Stomach (tissue), 9 donors: ENCODE results near the gene ETV5. TPM values are rescaled to one million over a fixed set of nuclear protein-coding genes. Genes with fewer than 3 reads are reported as not detected.
A peak's percentile ranks its signal among the peaks of the same experiment; 100 is the strongest.

Source experiments
- DNase-seq, 2 donors: peaks; one replicate each; pipeline versions ENCODE4 v3.0.0 to v3.0.0-alpha.2; 2013 to 2019
- H3K27ac ChIP-seq, 5 donors: fragments of 200-600 bp in 4 of 5; sonication (generic) in 4 of 5; one replicate each; pipeline ENCODE4 v1.5.1; 2013 to 2019; ENCODE audit warnings: mild to moderate bottlenecking in 1 of 5, moderate library complexity in 1 of 5
- H3K27me3 ChIP-seq, 3 donors: fragments of 200-600 bp; sonication (generic); one replicate each; pipeline ENCODE4 v1.5.1; 2017 to 2019; ENCODE audit warnings: mixed run types in 1 of 3
- H3K36me3 ChIP-seq, 4 donors: fragments of 200-600 bp; sonication (generic); 1 replicate in 3 of 4; 2 replicates in 1 of 4; pipeline ENCODE4 v1.5.1; 2016 to 2019
- H3K4me1 ChIP-seq, 4 donors: fragments of 200-600 bp; sonication (generic); one replicate each; pipeline ENCODE4 v1.5.1; 2016 to 2019
- H3K4me3 ChIP-seq, 4 donors: fragments of 200-600 bp; sonication (generic) in 3 of 4; one replicate each; pipeline ENCODE4 v1.5.1; 2016 to 2019; ENCODE audit warnings: mild to moderate bottlenecking in 1 of 4
- H3K9me3 ChIP-seq, 4 donors: fragments of 200-600 bp; sonication (generic); one replicate each; pipeline ENCODE4 v1.5.1; 2016 to 2019
- CTCF ChIP-seq, 7 experiments: fragments of 450-650 bp in 4 of 7; fragments of 200-600 bp in 3 of 7; sonication (generic) in 3 of 7; IDR thresholded peaks; one replicate each; pipeline ENCODE4 v1.5.1; 2016 to 2019; ENCODE audit warnings: antibody characterized with exemption in 7 of 7, control low read depth in 2 of 7, mild to moderate bottlenecking in 1 of 7
- EP300 ChIP-seq: sonication (generic); formaldehyde crosslinking; IDR thresholded peaks from one replicate; pipeline ENCODE4 v1.6.1; 2017; ENCODE audit warnings: antibody characterized with exemption
- POLR2A ChIP-seq, 4 donors: fragments of 450-650 bp; IDR thresholded peaks; one replicate each; pipeline ENCODE4 v1.6.1; 2016; ENCODE audit warnings: antibody characterized with exemption in 4 of 4, control low read depth in 2 of 4, mild to moderate bottlenecking in 1 of 4, moderate library complexity in 1 of 4
- POLR2AphosphoS5 ChIP-seq, 3 donors: sonication (generic); formaldehyde crosslinking; IDR thresholded peaks; one replicate each; pipeline ENCODE4 v1.6.1; 2016; ENCODE audit warnings: antibody characterized with exemption in 3 of 3
- WGBS, 5 donors: extraction: QIAGEN DNeasy Blood & Tissue Kit in 3 of 5; methylation state at CpG; one replicate each; pipeline versions ENCODE4 v1.1.5 to v1.1.7; 2013 to 2018; 5-methylcytosine and 5-hydroxymethylcytosine counted together
- intact Hi-C: fragments of 100-400 bp; cut with DNase I; formaldehyde crosslinking; loops from one replicate; pipeline ENCODE4 v1.15.1; 2023; ENCODE audit warnings: low total_unique reads
- polyA plus RNA-seq, 3 donors: library from polyadenylated mRNA; stranded (reverse); fragments of 200-250 nt; gene quantifications; one replicate each; pipeline ENCODE4 v1.2.3, GENCODE V29; 2013
- total RNA-seq, 5 donors: library from RNA; depleted of rRNA; stranded (reverse); fragments of >200 nt; gene quantifications; one replicate each; pipeline versions ENCODE4 v1.1.0 to v1.2.3, GENCODE V29; 2014 to 2016
- donor health status: healthy with polysubstance abuse.
- donor health status: Bipolar disorder and iron deficiency.
- donor health status: healthy.

The ETV5 gene
- total and polyA plus RNA-seq, 8 donors, result 2.9 to 343 (median 17.7) TPM

- no peaks in the 10 kb centered on the region for H3K9me3 ChIP-seq
- DNase-seq, result no peak
- intact Hi-C loops, result no loop called here
- peaks cover 25 to 42% (median 33%) of the 10 kb centered on the region in 4 donors for H3K4me1 ChIP-seq
- H3K4me3 ChIP-seq, result no peak overlapping the region
- H3K27me3 ChIP-seq, result peaks cover 0 to 49% (median 0%) of the 10 kb centered on the region in 3 donors
- TF ChIP-seq POLR2A (IDR thresholded peaks at IDR 0.05) (no peak), EP300 (no peak), POLR2AphosphoS5 (IDR thresholded peaks at IDR 0.05) (no peak), CTCF (IDR thresholded peaks at IDR 0.05) (no peak)
- 32 to 58% (median 49%) methylated on average over 6 of the region's 6 CpGs for WGBS, 5 donors
- H3K27ac ChIP-seq, result no peak overlapping the region
- no peaks in the 10 kb centered on the region for H3K36me3 ChIP-seq
Measured at GRCh38 chr3:186105543-186105942, 3.3 kb downstream of the ETV5 start.

GRCh38 chr3:186102687-186103086 is 6.2 kb downstream of the ETV5 start:
- Histone ChIP-seq H3K4me3 (no peak overlapping the region), H3K27me3 (peaks cover 0 to 47% (median 0%) of the 10 kb centered on the region in 3 donors), H3K27ac (no peak overlapping the region), H3K9me3 (no peaks in the 10 kb centered on the region), H3K36me3 (no peaks in the 10 kb centered on the region), H3K4me1 (peaks cover 15 to 29% (median 24%) of the 10 kb centered on the region in 4 donors)
- 32 to 59% (median 41%) methylated on average over 4 of the region's 4 CpGs for WGBS, 5 donors
- intact Hi-C loops, result no loop called here
- TF ChIP-seq EP300 (no peak), CTCF (IDR thresholded peaks at IDR 0.05) (no peak), POLR2AphosphoS5 (IDR thresholded peaks at IDR 0.05) (no peak), POLR2A (IDR thresholded peaks at IDR 0.05) (no peak)
- DNase-seq, result no peak

- Histone ChIP-seq H3K4me1 (peaks cover 18 to 42% (median 31%) of the 10 kb centered on the region in 4 donors), H3K4me3 (no peak overlapping the region), H3K9me3 (no peaks in the 10 kb centered on the region), H3K27ac (no peak overlapping the region), H3K36me3 (no peaks in the 10 kb centered on the region), H3K27me3 (peaks cover 0 to 43% (median 0%) of the 10 kb centered on the region in 3 donors)
- intact Hi-C loops, result no loop called here
- WGBS, 5 donors, result 51 to 63% (median 61%) methylated on average over 3 of the region's 3 CpGs
- DNase-seq, result no peak
- TF ChIP-seq POLR2A (IDR thresholded peaks at IDR 0.05) (no peak), EP300 (no peak), POLR2AphosphoS5 (IDR thresholded peaks at IDR 0.05) (no peak), CTCF (IDR thresholded peaks at IDR 0.05) (no peak)
Measured at GRCh38 chr3:186100398-186100797, 8.5 kb downstream of the ETV5 start.

- Histone ChIP-seq H3K27me3 (peaks cover 0 to 51% (median 0%) of the 10 kb centered on the region in 3 donors), H3K9me3 (no peaks in the 10 kb centered on the region), H3K27ac (peak overlapping the region in 1 of 5 donors; percentile 54), H3K36me3 (no peaks in the 10 kb centered on the region), H3K4me1 (peaks cover 18 to 42% (median 33%) of the 10 kb centered on the region in 4 donors), H3K4me3 (no peak overlapping the region)
- TF ChIP-seq EP300 (no peak), POLR2A (IDR thresholded peaks at IDR 0.05) (no peak), CTCF (IDR thresholded peaks at IDR 0.05) (no peak), POLR2AphosphoS5 (IDR thresholded peaks at IDR 0.05) (no peak)
- 33 to 53% (median 38%) methylated on average over 5 of the region's 5 CpGs for WGBS, 5 donors
- intact Hi-C loops, result no loop called here
- DNase-seq, result peak; percentile 56 to 73
Measured at GRCh38 chr3:186099178-186099577, 9.7 kb downstream of the ETV5 start.
